Measurements from ENCODE around the gene RTKN2. TPM values are rescaled to one million over a fixed set of nuclear protein-coding genes. Genes with fewer than 3 reads are reported as not detected.
A peak's percentile ranks its signal among the peaks of the same experiment; 100 is the strongest.

The RTKN2 gene
- total RNA-seq, 6 donors from 2014 or later = 47.1 to 99.5 (median 60.0) TPM

GRCh38 chr10:62189131-62189530 lies 79.5 kb downstream of the RTKN2 start:
- no peaks in the 10 kb centered on the region for H3K36me3 ChIP-seq
- no peaks in the 10 kb centered on the region for H3K9me3 ChIP-seq
- 71 to 100% methylated on average over 1 of the region's 1 CpG for WGBS, 2 donors
- no peak for ATAC-seq (ENCODE audit: low FRiP score in 2 of 2)
- no peak for DNase-seq
- TF ChIP-seq CTCF (IDR thresholded peaks at IDR 0.05) = no peak
- TF ChIP-seq POLR2A (IDR thresholded peaks at IDR 0.05) = no peak
- TF ChIP-seq POLR2AphosphoS5 (IDR thresholded peaks at IDR 0.05) = no peak
- no peak for TF ChIP-seq EP300 (IDR thresholded peaks at IDR 0.05)
- no peaks in the 10 kb centered on the region for H3K4me1 ChIP-seq
- H3K27ac ChIP-seq = no peak overlapping the region
- no peaks in the 10 kb centered on the region for H3K27me3 ChIP-seq
- H3K4me3 ChIP-seq = no peak overlapping the region

- 95 to 96% methylated on average over 8 of the region's 8 CpGs for WGBS, 2 donors
- no peak for ATAC-seq (ENCODE audit: low FRiP score in 2 of 2)
- Histone ChIP-seq H3K4me3 (no peak overlapping the region), H3K27me3 (no peaks in the 10 kb centered on the region), H3K27ac (no peak overlapping the region), H3K9me3 (no peaks in the 10 kb centered on the region), H3K4me1 (no peaks in the 10 kb centered on the region), H3K36me3 (no peaks in the 10 kb centered on the region)
- TF ChIP-seq EP300 (IDR thresholded peaks at IDR 0.05) (no peak), POLR2AphosphoS5 (IDR thresholded peaks at IDR 0.05) (no peak), POLR2A (IDR thresholded peaks at IDR 0.05) (no peak), CTCF (IDR thresholded peaks at IDR 0.05) (no peak)
- no peak for DNase-seq
Observed at GRCh38 chr10:62188021-62188616, 80.5 kb downstream of the RTKN2 start.

- Histone ChIP-seq H3K36me3 (no peaks in the 10 kb centered on the region), H3K4me3 (no peak overlapping the region), H3K4me1 (no peaks in the 10 kb centered on the region), H3K27ac (no peak overlapping the region), H3K9me3 (no peaks in the 10 kb centered on the region), H3K27me3 (no peaks in the 10 kb centered on the region)
- DNase-seq (no peak), ATAC-seq (ENCODE audit: low FRiP score in 2 of 2) (peak in 1 of 2 donors; percentile 15)
- TF ChIP-seq POLR2AphosphoS5 (IDR thresholded peaks at IDR 0.05) (no peak), CTCF (IDR thresholded peaks at IDR 0.05) (no peak), EP300 (IDR thresholded peaks at IDR 0.05) (no peak), POLR2A (IDR thresholded peaks at IDR 0.05) (no peak)
- WGBS, 2 donors = 73 to 74% methylated on average over 2 of the region's 2 CpGs
Observed at GRCh38 chr10:62186999-62187675, 81.5 kb downstream of the RTKN2 start.

GRCh38 chr10:62185919-62186692 lies 82.5 kb downstream of the RTKN2 start:
- ATAC-seq (ENCODE audit: low FRiP score in 2 of 2) = no peak
- H3K36me3 ChIP-seq = no peaks in the 10 kb centered on the region
- no peaks in the 10 kb centered on the region for H3K27me3 ChIP-seq
- WGBS, 2 donors = 70 to 71% methylated on average over 11 of the region's 11 CpGs
- no peak overlapping the region for H3K27ac ChIP-seq
- H3K4me1 ChIP-seq = no peaks in the 10 kb centered on the region
- H3K9me3 ChIP-seq = no peaks in the 10 kb centered on the region
- H3K4me3 ChIP-seq = no peak overlapping the region
- no peak for TF ChIP-seq POLR2AphosphoS5 (IDR thresholded peaks at IDR 0.05)
- no peak for TF ChIP-seq POLR2A (IDR thresholded peaks at IDR 0.05)
- no peak for TF ChIP-seq EP300 (IDR thresholded peaks at IDR 0.05)
- no peak for TF ChIP-seq CTCF (IDR thresholded peaks at IDR 0.05)
- DNase-seq = no peak
